GM19468 (cell line): ENCODE data around the gene MIA3.
A peak's percentile ranks its signal among the peaks of the same experiment; 100 is the strongest.
"Not testable (repeated sequence)": the region's sequence is repeated elsewhere in the genome, so short reads cannot be mapped to it uniquely, and the experiment has no call there.

Experiments
- ATAC-seq: cut with Tn5 transposase; IDR thresholded peaks from one replicate; pipeline ENCODE4 v1.9.1; 2021; ENCODE audit warnings: mild to moderate bottlenecking, moderate library complexity, moderate number of reproducible peaks; ENCODE audit not compliant: unreplicated experiment; ENCODE audit errors: extremely low read depth

MIA3 gene

GRCh38 chr1:222618001-222618879 is at the start of gene MIA3:
TSS of gene MIA3 (plus strand) at chr1:222618097. CDS start at chr1:222618111, 14 bp downstream.
- peak; percentile 15 for ATAC-seq

- ATAC-seq, result no peak
These were observed 47.1 kb upstream of the MIA3 start for GRCh38 chr1:222570837-222571236.

- ATAC-seq, result no peak
These were observed 38.6 kb upstream of the MIA3 start for GRCh38 chr1:222579316-222579715.

GRCh38 chr1:222582099-222582774 is 35.7 kb upstream of the MIA3 start:
- no peak for ATAC-seq

- peak; percentile 93 for ATAC-seq
These were observed 34.8 kb upstream of the MIA3 start for GRCh38 chr1:222583079-222583478.

- no peak for ATAC-seq
These were observed 31.1 kb upstream of the MIA3 start for GRCh38 chr1:222586842-222587241.

GRCh38 chr1:222588135-222588534 is 29.8 kb upstream of the MIA3 start:
- no peak for ATAC-seq

GRCh38 chr1:222589462-222590302 is 28.2 kb upstream of the MIA3 start, which contains the start of gene TAF1A:
TSS of gene TAF1A (minus strand) at chr1:222589933.
- peak; percentile 91 for ATAC-seq

- no peak for ATAC-seq
These were observed 25.7 kb upstream of the MIA3 start for GRCh38 chr1:222592171-222592570.

GRCh38 chr1:222594789-222595188 is 23.1 kb upstream of the MIA3 start:
- no peak for ATAC-seq

GRCh38 chr1:222596696-222597095 is 21.2 kb upstream of the MIA3 start:
- ATAC-seq, result no peak

- ATAC-seq, result no peak
These were observed 17.6 kb upstream of the MIA3 start for GRCh38 chr1:222600281-222600680.

- no peak for ATAC-seq
These were observed 16.6 kb upstream of the MIA3 start for GRCh38 chr1:222601257-222601656.

GRCh38 chr1:222606757-222607156 is 11.1 kb upstream of the MIA3 start:
- no peak for ATAC-seq

GRCh38 chr1:222609111-222609510 is 8.8 kb upstream of the MIA3 start:
- ATAC-seq, result not testable (repeated sequence)

- ATAC-seq, result no peak
These were observed 7.2 kb upstream of the MIA3 start for GRCh38 chr1:222610728-222611127.

GRCh38 chr1:222613627-222614026 is 4.3 kb upstream of the MIA3 start:
- no peak for ATAC-seq

- ATAC-seq, result no peak
These were observed 1.4 kb upstream of the MIA3 start for GRCh38 chr1:222616525-222616924.

- peak; percentile 82 for ATAC-seq
These were observed 438 bp upstream of the MIA3 start for GRCh38 chr1:222617367-222617951.
